ENCODE measurements around the gene TRIM63. TPM values are rescaled to one million over a fixed set of nuclear protein-coding genes. Genes with fewer than 3 reads are reported as not detected.

Gene TRIM63
- total and polyA plus RNA-seq, 9 of the 15 experiments (the other 6 are each of a cell fraction or from before 2014, with no cell fraction given): 0.08 to 0.57 (median 0.36) TPM

- TF ChIP-seq ZBTB12 (CRISPR knock-in tag; IDR thresholded peaks at IDR 0.05) (no peak; the same call in 1 of the 2 replicates), CREB1 (IDR thresholded peaks at IDR 0.05) (peak; percentile 74; the same call in 1 of the 2 replicates), CREB1 (CRISPR knock-in tag; IDR thresholded peaks at IDR 0.05) (peak; percentile 76), DPF2 (IDR thresholded peaks at IDR 0.05) (peak; percentile 100), THAP12 (CRISPR knock-in tag; IDR thresholded peaks at IDR 0.05) (no peak), CLOCK (CRISPR knock-in tag; IDR thresholded peaks at IDR 0.05; ENCODE audit: borderline replicate concordance) (no peak), C11orf30 (IDR thresholded peaks at IDR 0.05; ENCODE audit: low read depth) (no peak; the same call in none of the 2 replicates), ZNF57 (CRISPR knock-in tag; IDR thresholded peaks at IDR 0.05) (no peak), GTF2A2 (tag; IDR thresholded peaks at IDR 0.05) (no peak), SREBF2 (CRISPR knock-in tag; IDR thresholded peaks at IDR 0.05) (no peak), KAT7 (CRISPR knock-in tag; IDR thresholded peaks at IDR 0.05; ENCODE audit: borderline replicate concordance) (no peak), E2F3 (CRISPR knock-in tag; IDR thresholded peaks at IDR 0.05) (no peak), TBP (optimal IDR thresholded peaks at IDR 0.05; ENCODE audit: low read depth, low read length) (peak; percentile 64), FIP1L1 (IDR thresholded peaks at IDR 0.05; ENCODE audit: low read depth, low read length, poor library complexity, severe bottlenecking) (no peak), JUN (IDR thresholded peaks at IDR 0.05; ENCODE audit: borderline replicate concordance, low read depth, low read length) (peak; percentile 98), JUN (CRISPR knock-in tag; IDR thresholded peaks at IDR 0.05; ENCODE audit: borderline replicate concordance) (peak; percentile 93; the same call in 1 of the 2 replicates), CBX2 (IDR thresholded peaks at IDR 0.05; ENCODE audit: insufficient read depth, low read length, poor library complexity, severe bottlenecking) (no peak), ZNF384 (IDR thresholded peaks at IDR 0.05; ENCODE audit: low read depth, low read length) (no peak; the same call in none of the 2 replicates), BCL6 (CRISPR knock-in tag; IDR thresholded peaks at IDR 0.05) (no peak), HNRNPH1 (optimal IDR thresholded peaks at IDR 0.05; ENCODE audit: low read depth, low read length) (no peak), PCBP2 (IDR thresholded peaks at IDR 0.05; ENCODE audit: low read depth, low read length, poor library complexity, severe bottlenecking) (no peak), SRSF1 (IDR thresholded peaks at IDR 0.05; ENCODE audit: low read depth, low read length) (no peak), ZC3H4 (CRISPR knock-in tag; IDR thresholded peaks at IDR 0.05; ENCODE audit: borderline replicate concordance) (no peak), ZFP36 (IDR thresholded peaks at IDR 0.05; ENCODE audit: low read depth, low read length, partially characterized antibody) (no peak)
Measured at GRCh38 chr1:26070296-26070962, 3.0 kb upstream of the TRIM63 start (continued).
